A172 (cell line): ENCODE data around the gene LLGL1. TPM values are rescaled to one million over a fixed set of nuclear protein-coding genes. Genes with fewer than 3 reads are reported as not detected.
A peak's percentile ranks its signal among the peaks of the same experiment; 100 is the strongest.

Experiments
- DNase-seq: peaks from one replicate; pipeline ENCODE4 v3.0.0-alpha.2; 2015; ENCODE audit warnings: low spot score
- total RNA-seq: library from RNA; depleted of rRNA; stranded (reverse); fragments of >200 nt; shearing (Covaris generic); gene quantifications from 2 replicates; pipeline ENCODE4 v1.2.3, GENCODE V29; 2014; rRNA removed

Gene LLGL1
- 41.7 and 47.2 TPM in 2 replicates for total RNA-seq

DNA sequence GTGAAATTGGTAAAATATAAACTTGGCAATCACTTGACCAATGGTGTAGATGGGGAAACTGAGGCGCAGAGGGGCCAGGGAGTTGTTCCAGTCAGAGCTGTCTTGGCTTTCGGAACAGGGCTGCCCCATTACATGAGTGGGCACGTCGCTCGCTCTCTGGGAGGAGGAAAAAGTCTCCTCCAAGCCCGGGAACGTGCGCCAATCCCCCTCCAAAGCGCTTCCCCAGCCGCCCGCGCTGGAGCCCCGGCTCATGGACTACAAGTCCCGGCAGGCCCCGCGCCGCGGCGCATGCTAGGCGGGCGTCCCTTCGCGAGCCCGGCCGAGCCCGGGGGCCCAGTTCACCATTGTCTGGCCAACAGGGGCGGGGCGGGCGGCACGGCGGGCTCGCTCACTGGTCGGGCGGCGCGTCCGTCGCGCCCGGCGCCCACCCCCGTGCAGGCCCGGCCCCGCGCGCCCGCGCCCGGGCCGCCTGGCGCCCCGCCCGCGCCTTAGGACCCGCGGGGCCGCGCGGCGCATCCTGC, at the start of gene LLGL1:
Gene LLGL1, plus strand, starts transcription at position 515 of the 521 bp plus-strand sequence. CDS start 48 bp downstream, outside the sequence.
- peak; percentile 85 for DNase-seq

DNA sequence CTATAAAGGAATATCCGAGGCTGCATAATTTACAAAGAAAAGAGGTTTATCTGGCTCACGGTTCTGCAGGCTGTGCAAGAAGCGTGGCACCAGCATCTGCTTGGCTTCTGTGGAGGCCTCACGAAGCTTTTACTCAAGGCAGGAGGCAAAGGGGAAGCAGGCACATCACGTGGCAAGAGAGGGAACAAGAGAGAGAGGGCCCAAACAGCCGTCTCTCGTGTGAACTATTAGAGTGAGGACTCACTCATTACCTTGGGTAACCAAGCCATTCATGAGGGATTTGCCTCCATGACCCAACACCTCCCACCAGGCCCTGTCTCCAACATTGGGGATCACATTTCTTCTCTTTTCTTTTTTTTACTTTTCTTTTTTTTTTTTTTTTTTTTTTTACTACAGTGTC, 49.3 kb upstream of the LLGL1 start:
- no peak for DNase-seq

GRCh38 chr17:18177133-18177532, 48.3 kb upstream of the LLGL1 start:
- no peak for DNase-seq

DNA sequence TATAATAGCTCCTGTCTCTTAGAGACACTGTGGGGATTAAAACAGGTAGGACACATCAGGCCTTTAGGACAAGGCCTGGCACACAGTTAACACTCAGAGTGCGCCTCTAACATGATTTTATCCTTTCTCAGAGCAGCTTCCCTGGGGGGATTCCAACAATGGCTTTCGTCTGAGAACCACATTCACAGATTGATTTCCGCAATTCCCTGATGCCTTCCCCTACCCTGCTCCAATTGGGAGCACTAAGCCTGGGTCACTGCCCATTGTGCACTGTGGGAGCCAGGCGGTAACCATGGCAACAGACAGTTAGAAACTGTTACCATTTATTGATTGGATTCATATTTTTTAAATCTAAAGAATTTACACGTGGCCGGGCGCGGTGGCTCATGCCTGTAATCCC, 47.7 kb upstream of the LLGL1 start:
- no peak for DNase-seq

- DNase-seq: no peak
Observed at GRCh38 chr17:18179196-18179595, 46.2 kb upstream of the LLGL1 start.

DNA sequence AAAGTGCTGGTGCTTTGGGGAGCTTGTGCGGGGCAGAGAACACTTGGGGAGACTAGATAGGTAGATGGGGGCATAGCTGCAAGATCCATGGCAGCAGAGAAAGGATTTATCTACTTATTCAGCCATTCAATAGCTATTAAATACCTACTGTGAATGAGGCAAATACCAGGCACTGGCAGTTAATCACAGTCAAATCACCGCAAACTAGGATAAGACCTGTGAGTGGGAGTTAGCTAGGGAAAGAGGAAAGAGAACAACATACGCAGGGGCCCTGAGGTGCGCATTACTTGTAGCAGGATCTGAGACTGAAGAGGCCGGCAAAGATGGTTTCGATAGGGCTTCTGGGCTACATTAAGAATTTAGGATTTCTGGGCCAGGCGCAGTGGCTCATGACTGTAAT, 45.6 kb upstream of the LLGL1 start:
- no peak for DNase-seq

GRCh38 chr17:18181358-18181757, 44.1 kb upstream of the LLGL1 start:
- no peak for DNase-seq

DNA sequence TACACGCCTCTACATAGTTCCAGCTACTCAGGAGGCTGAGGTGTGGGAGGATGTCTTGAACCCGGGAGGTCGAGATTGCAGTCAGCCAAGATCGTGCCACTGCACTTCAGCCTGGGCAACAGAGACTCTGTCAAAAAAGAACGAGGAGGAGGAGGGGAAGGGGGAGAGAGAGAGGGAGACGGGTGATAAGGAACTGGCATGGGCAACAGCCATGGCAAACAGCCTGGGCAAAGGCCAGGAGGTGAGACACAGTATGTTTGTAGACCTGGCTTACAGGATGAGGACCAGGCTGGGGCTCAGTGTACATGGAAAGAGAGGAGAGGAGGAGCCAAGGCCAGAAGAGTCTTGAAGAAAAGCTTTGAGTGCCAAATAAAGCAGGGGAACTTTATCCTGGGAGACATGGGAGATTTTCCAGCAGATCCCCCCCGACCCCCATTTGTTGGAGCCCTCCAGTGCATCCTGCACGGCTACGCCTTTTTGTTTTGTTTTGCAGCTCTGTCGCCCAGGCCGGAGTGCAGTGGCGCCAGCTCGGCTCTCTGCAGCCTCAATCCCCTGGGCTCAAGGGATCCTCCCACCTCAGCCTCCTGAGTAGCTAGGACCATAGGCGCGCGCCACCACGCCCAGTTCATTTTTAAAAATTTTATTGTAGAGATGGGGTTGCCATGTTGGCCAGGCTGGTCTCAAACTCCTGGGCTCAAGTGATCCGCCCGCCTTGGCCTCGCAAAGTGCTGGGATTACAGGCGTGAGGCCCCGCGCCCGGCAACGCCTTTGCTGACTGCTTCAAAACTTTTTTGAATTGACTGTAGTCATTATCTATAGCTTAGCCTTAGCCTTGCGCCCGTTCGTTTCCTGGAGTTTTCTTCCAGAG, 43.1 kb upstream of the LLGL1 start:
- no peak for DNase-seq

DNA sequence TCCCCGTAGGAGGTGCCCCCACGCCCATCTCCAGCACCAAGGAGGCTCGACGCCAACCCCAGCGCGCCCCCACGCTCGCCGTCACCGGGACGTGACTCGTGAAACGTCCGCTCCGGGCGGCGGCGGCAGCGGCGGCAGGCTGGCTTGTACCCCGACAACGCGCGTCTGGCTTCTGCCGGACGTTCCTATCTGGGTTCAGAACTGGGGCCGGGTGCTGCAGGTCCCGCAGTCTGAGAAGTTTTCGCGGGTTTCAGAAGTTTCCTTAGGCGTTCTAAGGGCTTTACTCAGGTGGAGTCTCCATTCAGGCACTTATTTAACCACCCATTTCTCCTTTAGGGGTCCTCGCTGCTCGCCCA, 42.5 kb upstream of the LLGL1 start:
- no peak for DNase-seq

DNA sequence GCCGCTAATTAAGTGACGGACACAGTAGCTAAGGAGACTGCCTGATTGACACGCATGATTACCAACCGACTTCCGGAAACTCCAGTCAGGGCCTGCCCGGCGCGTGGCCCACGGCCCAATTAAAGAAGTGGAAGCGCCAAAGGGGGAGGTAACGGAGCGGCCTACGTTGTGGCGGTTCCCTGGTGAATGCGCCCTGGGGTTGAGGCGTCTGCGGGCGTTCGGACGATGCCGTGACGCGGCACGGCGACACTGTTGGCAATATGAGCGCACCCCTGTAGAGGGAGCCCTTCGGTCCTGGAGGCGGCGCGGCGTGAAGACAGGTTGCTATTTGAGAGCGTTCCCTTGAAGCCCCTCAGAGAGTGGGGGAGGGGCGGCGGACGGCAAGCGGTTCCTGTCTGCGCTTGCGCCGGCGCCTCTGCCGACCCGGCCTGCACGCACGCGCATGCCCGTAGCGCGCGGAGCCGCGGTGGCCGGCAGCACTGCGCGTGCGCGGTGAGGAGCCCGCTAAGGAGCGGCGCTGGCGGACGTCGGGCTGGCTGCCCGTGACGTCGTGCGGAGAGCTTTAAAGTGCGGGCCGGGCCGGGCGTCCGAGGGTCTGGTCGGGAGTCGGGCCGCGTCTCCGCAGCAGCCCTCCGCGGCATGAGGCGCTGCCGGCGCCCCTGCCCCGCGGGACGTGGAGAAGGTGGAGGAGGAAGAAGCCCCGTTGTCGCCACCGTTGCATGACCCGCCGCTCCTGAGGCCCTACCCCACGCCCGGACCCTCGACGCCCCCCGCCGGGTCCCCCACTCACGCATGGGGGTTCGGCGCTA, 41.9 kb upstream of the LLGL1 start, which contains the start of gene ALKBH5:
Gene ALKBH5, plus strand, starts transcription at position 495 of the 809 bp plus-strand sequence. CDS start 416 bp downstream, outside the sequence.
- DNase-seq: peak; percentile 100

DNA sequence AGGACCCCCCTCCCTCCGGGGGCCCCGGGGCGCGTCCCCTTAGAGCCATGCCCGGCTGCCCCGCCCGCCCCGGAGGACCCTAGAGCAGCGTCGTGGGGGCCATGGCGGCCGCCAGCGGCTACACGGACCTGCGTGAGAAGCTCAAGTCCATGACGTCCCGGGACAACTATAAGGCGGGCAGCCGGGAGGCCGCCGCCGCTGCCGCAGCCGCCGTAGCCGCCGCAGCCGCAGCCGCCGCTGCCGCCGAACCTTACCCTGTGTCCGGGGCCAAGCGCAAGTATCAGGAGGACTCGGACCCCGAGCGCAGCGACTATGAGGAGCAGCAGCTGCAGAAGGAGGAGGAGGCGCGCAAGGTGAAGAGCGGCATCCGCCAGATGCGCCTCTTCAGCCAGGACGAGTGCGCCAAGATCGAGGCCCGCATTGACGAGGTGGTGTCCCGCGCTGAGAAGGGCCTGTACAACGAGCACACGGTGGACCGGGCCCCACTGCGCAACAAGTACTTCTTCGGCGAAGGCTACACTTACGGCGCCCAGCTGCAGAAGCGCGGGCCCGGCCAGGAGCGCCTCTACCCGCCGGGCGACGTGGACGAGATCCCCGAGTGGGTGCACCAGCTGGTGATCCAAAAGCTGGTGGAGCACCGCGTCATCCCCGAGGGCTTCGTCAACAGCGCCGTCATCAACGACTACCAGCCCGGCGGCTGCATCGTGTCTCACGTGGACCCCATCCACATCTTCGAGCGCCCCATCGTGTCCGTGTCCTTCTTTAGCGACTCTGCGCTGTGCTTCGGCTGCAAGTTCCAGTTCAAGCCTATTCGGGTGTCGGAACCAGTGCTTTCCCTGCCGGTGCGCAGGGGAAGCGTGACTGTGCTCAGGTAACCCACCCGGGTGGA, 41.0 kb upstream of the LLGL1 start:
- DNase-seq: no peak

GRCh38 chr17:18185391-18185790, 40.0 kb upstream of the LLGL1 start:
- no peak for DNase-seq

GRCh38 chr17:18185832-18186626, 39.4 kb upstream of the LLGL1 start:
- DNase-seq: no peak

DNA sequence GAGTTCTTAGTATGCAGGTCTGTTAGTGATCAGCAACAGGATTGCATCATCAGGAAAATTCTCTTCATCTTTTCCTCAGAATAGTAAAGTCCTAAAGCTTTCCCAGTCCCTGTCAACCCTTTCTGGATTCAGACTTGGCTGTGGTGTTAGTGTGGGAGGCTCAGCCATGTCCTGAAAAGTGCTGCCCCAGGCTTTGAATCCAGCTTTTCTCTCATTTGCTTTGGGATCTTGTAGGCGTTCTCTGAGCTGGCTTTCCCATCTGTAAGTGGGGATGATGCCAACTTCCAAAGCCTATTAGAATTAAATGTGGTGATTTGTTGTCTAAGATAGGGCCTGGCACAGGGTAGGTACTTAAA, 38.8 kb upstream of the LLGL1 start:
- no peak for DNase-seq

- no peak for DNase-seq
Observed at GRCh38 chr17:18187226-18187625, 38.2 kb upstream of the LLGL1 start.

- peak; percentile 27 for DNase-seq
Observed at GRCh38 chr17:18187821-18188761, 37.3 kb upstream of the LLGL1 start.

GRCh38 chr17:18190628-18191235, 34.7 kb upstream of the LLGL1 start:
- no peak for DNase-seq

- DNase-seq: no peak
Observed at GRCh38 chr17:18191236-18191667, 34.2 kb upstream of the LLGL1 start.

GRCh38 chr17:18191967-18192366, 33.5 kb upstream of the LLGL1 start:
- no peak for DNase-seq
